Panc1 (cell line): ENCODE results near the gene LAMC3. TPM values are rescaled to one million over a fixed set of nuclear protein-coding genes. Genes with fewer than 3 reads are reported as not detected.

Experiments
- ATAC-seq: fragments of 200-7000 bp; cut with Tn5 transposase; 2 replicates; pipeline ENCODE4 v1.9.1; 2020; ENCODE audit warnings: mild to moderate bottlenecking, moderate library complexity
- BruUV-seq: library from RNA; stranded (reverse); fragments of 400-500 nt; replicated peaks from 2 replicates; lab custom pipeline; 2021; lab: Mats Ljungman, UMichigan
- CTCF ChIA-PET: fragments of 300-600 bp; sonication (Branson Sonifier 250); formaldehyde crosslinking; loops from one replicate; lab custom pipeline; 2022; ENCODE audit warnings: antibody characterized with exemption; lab: Charles Lee
- POLR2A ChIA-PET: fragments of 300-600 bp; sonication (Branson Sonifier 250); formaldehyde crosslinking; loops from one replicate; lab custom pipeline; 2022; ENCODE audit warnings: antibody characterized with exemption; lab: Charles Lee
- DNase-seq: peaks from one replicate; pipeline ENCODE4 v3.0.0-alpha.2; 2010; ENCODE audit warnings: low read depth, low spot score
- H3K27ac ChIP-seq: 2 replicates; pipeline ENCODE4 v1.5.1; 2011; ENCODE audit warnings: mild to moderate bottlenecking, low read length, inconsistent platforms
- H3K27me3 ChIP-seq: fragments of 200-500 bp; sonication (Bioruptor generic); 2 replicates; pipeline ENCODE4 v1.6.0; 2014; ENCODE audit warnings: low read length, inconsistent platforms; ENCODE audit not compliant: control insufficient read depth, insufficient read depth
- H3K36me3 ChIP-seq: fragments of 200-500 bp; sonication (Bioruptor generic); 2 replicates; pipeline ENCODE4 v1.5.1; 2014; ENCODE audit warnings: inconsistent platforms, mild to moderate bottlenecking, low read length, moderate library complexity; ENCODE audit not compliant: control insufficient read depth, insufficient read depth
- H3K4me1 ChIP-seq: 2 replicates; pipeline ENCODE4 v1.5.1; 2011; ENCODE audit warnings: inconsistent platforms, mild to moderate bottlenecking, low read length, moderate library complexity; ENCODE audit not compliant: control insufficient read depth, insufficient read depth
- H3K4me3 ChIP-seq, 2 experiments: 2 replicates each; pipeline ENCODE4 v1.5.1; 2011 to 2012; ENCODE audit warnings: low read depth in 2 of 2, low read length in 2 of 2, mild to moderate bottlenecking in 2 of 2, inconsistent platforms in 1 of 2, moderate library complexity in 1 of 2
- H3K9me3 ChIP-seq: fragments of 200-500 bp; sonication (Bioruptor generic); 2 replicates; pipeline ENCODE4 v1.5.1; 2014; ENCODE audit warnings: low read depth, mild to moderate bottlenecking, inconsistent platforms, low read length, moderate library complexity; ENCODE audit not compliant: control insufficient read depth, insufficient read depth
- CTCF ChIP-seq: fragments of 450-650 bp; IDR thresholded peaks from 2 replicates; pipeline ENCODE4 v1.5.1; 2017; ENCODE audit warnings: mild to moderate bottlenecking
- POLR2AphosphoS5 ChIP-seq: IDR thresholded peaks from 2 replicates; pipeline ENCODE4 v1.6.1; 2012; ENCODE audit warnings: mild to moderate bottlenecking, low read depth, low read length, moderate library complexity
- REST ChIP-seq, 2 experiments: IDR thresholded peaks; 2 replicates each; pipeline ENCODE4 v1.6.1; 2011 to 2012; ENCODE audit warnings: low read depth in 2 of 2, control low read depth in 1 of 2, low read length in 1 of 2, mild to moderate bottlenecking in 1 of 2, moderate library complexity in 1 of 2; ENCODE audit not compliant: insufficient read depth in 1 of 2
- SIN3A ChIP-seq: IDR thresholded peaks from 2 replicates; pipeline ENCODE4 v1.6.1; 2012; ENCODE audit warnings: low read depth, mild to moderate bottlenecking, low read length, moderate library complexity, borderline replicate concordance; ENCODE audit not compliant: insufficient read depth
- TCF7L2 ChIP-seq: IDR thresholded peaks from 2 replicates; pipeline ENCODE4 v1.6.1; 2011; ENCODE audit warnings: mild to moderate bottlenecking, low read depth, low read length, inconsistent platforms
- in situ Hi-C: cut with HindIII; loops from 2 replicates; pipeline ENCODE4 v1.10.0; 2016; ENCODE audit warnings: low sequenced_read_pairs, low pct_unique_long_range_greater_than_20kb
- intact Hi-C: fragments of 100-400 bp; cut with micrococcal nuclease; formaldehyde crosslinking; loops from one replicate; pipeline ENCODE4 v1.10.0; 2022; ENCODE audit not compliant: unreplicated experiment
- total RNA-seq: library from RNA; stranded (reverse); gene quantifications from one replicate; pipeline ENCODE4 v1.2.1, GENCODE V29; 2021; ENCODE audit not compliant: unreplicated experiment

LAMC3 gene
- total RNA-seq, 1 experiment from 2014 or later, result 16.4 TPM

- BruUV-seq, result no TSS peak
- DNase-seq, result no peak
- Histone ChIP-seq H3K27ac (no peak overlapping the region), H3K4me3 (no peak overlapping the region), H3K4me1 (no peaks in the 10 kb centered on the region), H3K27me3 (no peaks in the 10 kb centered on the region), H3K36me3 (no peaks in the 10 kb centered on the region), H3K9me3 (no peaks in the 10 kb centered on the region)
- intact Hi-C loops (no loop called here), in situ Hi-C loops (no loop called here)
- no peak for ATAC-seq
- CTCF ChIA-PET, result no interaction called here
- TF ChIP-seq POLR2AphosphoS5 (no peak), REST (IDR thresholded peaks at IDR 0.05; ENCODE audit: insufficient read depth in 1 of 2, low read depth in 2 of 2, low read length in 1 of 2) (no peak), SIN3A (no peak), TCF7L2 (no peak), CTCF (no peak)
- POLR2A ChIA-PET, result interaction anchor here (0.6 kb wide), 1 partner anchor 84 kb away, joined by 10 read pairs; no protein-coding TSS in a partner anchor
Observed at GRCh38 chr9:131029574-131029952, 20.6 kb downstream of the LAMC3 start.

- TF ChIP-seq TCF7L2 (no peak), REST (IDR thresholded peaks at IDR 0.05; ENCODE audit: insufficient read depth in 1 of 2, low read depth in 2 of 2, low read length in 1 of 2) (no peak), CTCF (no peak), POLR2AphosphoS5 (no peak), SIN3A (no peak)
- BruUV-seq, result no TSS peak
- H3K4me1 ChIP-seq, result no peaks in the 10 kb centered on the region
- in situ Hi-C loops (no loop called here), intact Hi-C loops (no loop called here)
- no peak for DNase-seq
- H3K27ac ChIP-seq, result no peak overlapping the region
- no peaks in the 10 kb centered on the region for H3K27me3 ChIP-seq
- CTCF ChIA-PET, result interaction anchor here (1.2 kb wide), 1 partner anchor 69 kb away, joined by 3 read pairs; no protein-coding TSS in a partner anchor
- POLR2A ChIA-PET, result no interaction called here
- H3K36me3 ChIP-seq, result no peaks in the 10 kb centered on the region
- no peak for ATAC-seq
- H3K9me3 ChIP-seq, result no peaks in the 10 kb centered on the region
- no peak overlapping the region for H3K4me3 ChIP-seq
Observed at GRCh38 chr9:131030239-131031004, 21.4 kb downstream of the LAMC3 start.
